Dedifferentiated amniotic fluid mesenchymal stem cell (primary cell): Measurements from ENCODE around the gene TNNT3.
"Not testable (repeated sequence)": the region's sequence is repeated elsewhere in the genome, so short reads cannot be mapped to it uniquely, and the experiment has no call there.

Experiments
- DNase-seq: peaks from one replicate; pipeline ENCODE4 v3.0.0-alpha.2; 2016; ENCODE audit errors: extremely low spot score

TNNT3 gene

DNA sequence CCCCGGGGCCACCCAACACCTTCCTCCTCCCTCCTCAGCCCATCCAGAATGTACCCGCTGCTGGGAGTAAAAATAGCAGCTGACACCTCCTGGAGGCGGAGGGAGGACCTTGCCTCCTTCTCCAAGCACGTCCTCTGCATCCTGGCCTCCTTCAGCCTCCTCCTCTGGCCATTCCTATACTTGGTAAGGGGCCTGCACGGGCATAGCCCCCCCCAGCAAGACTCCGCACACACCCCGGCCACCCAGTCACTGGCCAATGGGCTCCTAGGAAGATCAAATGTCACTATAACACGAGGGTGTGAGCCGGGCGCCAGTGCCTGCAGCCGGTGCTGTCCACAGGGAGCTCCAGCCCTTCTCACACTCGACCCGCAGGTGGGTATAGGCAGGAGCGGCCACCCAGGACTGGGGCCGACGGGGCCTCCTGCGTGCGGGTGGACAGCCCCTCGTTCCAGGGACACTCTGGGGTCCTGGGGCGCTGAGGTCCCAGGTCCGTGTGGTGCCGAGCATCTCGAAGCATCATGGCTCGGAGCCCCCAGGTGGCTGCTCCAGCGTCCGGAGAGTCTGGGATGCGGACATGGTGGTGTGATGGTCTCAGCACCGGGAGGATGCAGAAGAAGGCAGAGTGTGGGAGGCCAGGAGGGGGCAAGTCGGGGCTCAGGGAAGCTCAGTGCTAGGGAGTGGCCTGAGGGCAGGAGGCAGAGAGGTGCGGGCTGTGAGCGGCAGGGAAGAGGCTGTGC lies at the start of gene TNNT3:
TNNT3 (plus strand) TSS at position 313 of the 737 bp plus-strand sequence. CDS start 3,172 bp downstream, outside the sequence.
- no peak for DNase-seq

DNA sequence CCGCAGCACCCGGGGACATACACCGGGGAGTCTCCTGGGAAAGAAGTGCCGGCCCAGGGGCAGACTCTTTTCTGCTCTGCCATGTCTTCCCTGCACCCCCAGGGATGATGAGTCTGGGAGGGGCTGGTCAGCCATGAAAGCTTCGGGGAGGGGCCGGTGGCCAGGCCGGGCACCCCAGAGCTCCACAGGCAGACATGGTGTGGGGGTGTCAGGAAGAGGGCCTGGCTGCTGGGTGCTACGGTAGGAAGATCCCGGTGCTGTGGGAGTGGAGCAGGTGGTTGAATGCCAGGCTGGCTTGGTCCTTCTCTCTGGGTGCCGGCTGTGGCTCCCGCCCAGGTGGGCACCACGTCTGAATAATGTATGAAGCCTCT lies 49.2 kb upstream of the TNNT3 start:
- no peak for DNase-seq

DNA sequence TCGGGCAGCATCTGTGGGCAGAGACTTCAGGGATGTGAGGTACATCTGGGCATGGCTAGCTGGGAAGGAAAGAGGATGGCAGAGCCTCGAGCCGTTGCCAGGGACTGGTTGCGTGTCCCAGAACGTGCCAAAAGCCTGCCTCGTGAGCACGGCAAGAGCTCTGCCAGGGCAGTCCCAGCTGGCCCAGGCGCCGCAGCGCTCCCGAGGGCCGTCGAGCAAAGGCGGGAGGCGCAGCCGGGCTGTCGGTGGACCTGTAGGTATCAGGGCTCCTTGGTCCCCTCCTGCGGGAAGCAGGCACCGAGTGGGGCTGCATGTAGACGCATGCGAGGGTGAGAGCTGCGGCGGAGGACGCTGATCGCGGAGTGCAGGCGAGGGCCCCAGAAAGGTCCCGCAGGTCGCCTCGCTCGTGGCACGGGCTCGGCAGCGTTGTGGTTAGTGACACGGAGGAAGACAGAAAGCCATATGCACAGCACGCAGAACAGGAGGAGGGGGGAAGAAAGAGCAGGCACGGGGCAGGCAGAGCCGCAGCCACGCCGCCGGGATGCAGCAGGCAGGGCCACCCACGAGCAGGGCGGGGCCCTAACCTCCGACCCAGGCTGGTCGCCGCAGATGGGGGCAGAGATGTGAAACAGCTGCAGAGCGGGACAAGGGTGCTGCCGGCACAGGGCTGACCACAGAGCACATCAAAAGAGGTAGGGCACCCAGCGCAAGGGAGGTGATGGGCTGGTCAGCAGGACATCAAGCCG lies 48.6 kb upstream of the TNNT3 start:
- DNase-seq = no peak

GRCh38 chr11:1871531-1871930 lies 48.0 kb upstream of the TNNT3 start:
- no peak for DNase-seq

- DNase-seq = no peak
Measured at GRCh38 chr11:1872267-1872985, 47.1 kb upstream of the TNNT3 start.

DNA sequence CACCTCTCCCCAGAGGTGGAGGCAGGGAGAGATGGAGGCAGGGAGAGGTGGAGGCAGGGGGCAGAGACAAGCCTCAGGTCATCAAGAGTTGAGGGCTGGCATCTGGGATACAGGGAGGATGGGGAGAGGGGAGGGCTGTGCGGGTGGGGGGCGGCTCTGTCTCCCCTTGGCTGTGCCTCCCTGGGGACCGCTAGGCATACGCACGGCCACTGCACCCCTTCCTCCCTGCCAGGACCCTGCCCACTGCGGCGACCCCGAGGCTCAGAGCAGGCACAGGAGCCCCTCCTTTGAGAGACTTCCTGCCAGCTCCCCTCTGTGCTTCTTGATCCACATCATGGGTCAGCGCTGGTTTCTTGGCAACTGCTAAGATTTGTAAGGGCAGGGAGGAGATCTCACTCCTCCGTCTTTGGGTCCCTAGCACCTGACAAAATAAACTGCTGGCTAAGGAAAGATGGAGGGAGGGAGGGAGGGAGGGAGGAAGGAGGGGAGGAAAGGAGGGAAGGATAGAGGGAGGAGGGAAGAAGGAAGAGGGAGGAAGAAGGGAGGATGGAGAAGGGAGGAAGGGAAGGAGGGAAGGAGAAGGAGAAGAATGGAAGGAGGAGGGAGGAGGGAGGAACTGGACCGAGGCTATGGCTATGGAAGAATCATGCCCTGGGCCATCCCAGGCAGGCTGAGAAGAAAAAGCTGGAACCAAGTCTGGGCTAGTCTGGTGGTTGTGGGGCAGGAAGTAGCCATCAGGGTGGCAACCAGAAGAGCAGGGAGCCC lies 46.3 kb upstream of the TNNT3 start:
- no peak for DNase-seq

- not testable (repeated sequence) for DNase-seq
Measured at GRCh38 chr11:1873813-1874150, 45.7 kb upstream of the TNNT3 start.

- DNase-seq = not testable (repeated sequence)
Measured at GRCh38 chr11:1874441-1875092, 44.9 kb upstream of the TNNT3 start.

DNA sequence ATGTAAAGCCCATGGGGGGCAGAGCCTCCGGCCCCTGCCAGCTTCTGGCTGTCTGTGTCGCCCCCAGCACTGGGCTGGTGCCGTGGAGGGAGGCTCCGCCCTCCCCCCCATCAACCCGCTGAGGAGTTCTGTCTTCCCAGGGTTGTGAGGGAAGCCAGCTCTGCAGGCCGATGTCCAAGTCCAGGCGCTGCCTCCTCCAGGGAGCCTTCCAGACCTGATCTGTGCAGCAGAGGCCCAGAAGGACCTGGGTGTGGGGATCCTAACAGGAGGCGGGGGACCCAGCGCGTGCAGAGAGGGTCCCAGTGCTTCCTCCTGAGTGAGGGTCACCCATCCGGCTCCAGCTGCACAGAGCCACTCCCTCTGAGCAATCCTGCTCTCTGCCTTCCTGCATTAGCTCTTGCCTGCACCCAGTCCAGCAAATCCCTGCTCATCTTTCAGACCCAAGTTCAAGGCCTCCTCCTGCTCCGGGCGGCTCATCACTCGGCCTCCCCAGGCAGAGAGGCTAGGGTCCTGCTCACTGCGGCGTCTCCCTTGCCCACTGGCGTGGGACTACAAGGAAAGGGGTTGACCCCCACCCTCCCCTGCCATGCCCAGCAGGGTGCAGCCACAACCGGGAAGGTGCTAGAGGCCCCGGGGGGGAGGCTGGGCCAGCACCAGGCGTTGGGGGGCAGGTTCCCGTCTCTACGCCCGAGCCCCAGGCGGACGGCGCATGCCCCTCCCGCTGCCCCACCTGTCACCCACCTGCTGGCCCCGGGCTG lies 44.2 kb upstream of the TNNT3 start:
- DNase-seq = no peak

DNA sequence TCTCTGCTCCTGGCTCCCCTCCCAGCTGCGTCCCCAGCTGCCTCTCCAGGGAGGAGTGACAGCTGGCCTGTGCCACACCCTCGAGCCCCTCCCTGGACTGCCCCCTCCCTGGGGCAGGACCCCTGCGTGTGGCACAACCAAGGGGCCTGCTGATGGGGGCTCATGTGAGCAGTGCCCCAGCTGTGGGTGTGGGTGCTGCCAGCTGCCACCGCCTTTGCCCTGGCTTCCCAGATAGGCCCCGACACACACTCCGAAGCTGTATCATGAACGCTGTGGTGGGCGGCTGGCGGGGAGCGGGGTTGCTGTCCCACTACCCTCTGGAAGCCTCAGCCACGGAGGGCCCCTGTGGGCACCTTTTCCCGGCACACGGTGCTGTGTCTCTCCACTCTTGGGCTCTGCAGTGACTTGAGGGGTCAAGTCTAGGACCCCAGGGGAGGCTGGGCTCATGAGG lies 43.6 kb upstream of the TNNT3 start:
- not testable (repeated sequence) for DNase-seq

DNA sequence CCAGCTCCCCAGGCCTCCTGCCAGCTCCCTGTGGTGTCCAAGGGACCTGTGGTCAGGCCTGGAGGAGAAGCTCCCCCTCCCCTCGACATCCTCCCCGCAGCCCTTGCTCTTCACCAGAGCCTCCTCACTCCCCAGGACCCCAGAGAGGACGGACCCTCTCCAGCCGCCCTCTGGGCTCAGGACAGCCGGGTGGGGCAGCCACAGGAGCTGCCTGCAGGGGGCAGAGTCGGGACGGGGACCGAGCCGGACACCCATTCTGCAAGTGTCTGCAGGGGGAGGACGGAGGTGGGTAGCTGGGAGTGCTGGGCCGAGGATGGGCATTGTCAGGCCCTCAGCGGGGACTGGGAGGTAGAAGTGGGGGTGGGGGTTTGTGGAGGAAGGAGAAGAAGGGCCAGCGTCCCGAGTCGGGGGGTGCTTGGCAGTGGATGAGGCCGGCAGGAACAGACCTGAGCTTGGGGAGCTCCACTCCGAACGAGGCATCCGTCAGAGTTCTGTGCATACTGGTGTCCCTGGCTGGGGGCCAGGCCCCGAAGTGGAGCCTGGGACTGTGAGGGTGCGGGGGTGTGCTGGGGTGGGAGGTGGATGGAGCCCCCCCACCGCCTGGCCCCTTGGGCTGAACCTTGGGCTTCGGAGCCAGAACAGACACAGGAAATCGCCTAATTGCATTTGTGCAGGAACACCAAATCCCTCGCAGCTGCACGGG lies 43.0 kb upstream of the TNNT3 start:
- DNase-seq = no peak

DNA sequence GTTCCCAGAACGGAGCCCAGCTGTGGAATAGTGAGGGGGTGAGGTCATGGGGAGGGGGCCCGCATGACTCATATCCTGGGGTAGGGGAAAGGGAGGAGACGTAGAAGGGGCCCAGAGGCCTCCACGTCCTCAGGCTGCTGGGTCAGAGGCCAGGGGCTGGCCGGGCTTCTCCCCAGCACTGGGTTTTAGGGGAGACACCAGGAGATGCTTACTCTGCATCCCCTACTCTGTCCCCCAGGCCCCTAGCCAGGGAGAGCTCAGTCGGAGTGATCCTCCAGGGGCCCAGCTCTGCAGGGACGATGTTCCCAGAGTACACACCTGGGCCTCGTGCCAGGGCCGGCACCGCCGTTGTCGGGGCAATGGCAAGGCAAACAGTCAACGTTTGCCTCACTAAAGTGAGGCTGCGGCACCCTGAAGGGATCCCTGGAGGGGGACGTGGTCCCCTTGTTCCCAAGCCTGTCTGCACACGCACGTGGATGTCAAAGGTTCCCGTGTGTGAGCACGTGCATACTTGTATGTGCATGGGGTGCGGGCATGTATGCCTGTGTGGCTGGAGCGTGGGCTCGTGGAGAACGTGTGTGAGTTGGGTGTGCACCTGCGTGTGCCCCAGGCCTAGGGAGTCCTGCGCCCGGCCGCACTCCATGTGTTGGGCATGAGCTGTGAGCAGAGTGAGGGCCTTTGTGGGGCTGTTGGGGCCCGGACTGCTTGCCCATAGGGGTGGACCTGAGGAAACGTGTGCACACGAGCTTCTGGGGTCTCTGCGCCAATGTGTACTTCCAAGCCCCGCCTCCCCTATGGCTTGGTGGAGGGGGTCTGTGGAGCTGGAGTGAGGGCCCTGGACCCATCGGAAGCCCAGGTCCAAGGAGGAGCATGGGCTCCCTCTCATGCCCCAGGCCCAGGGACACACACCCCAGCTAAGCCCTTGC lies 42.0 kb upstream of the TNNT3 start:
- DNase-seq = no peak

- DNase-seq = no peak
Measured at GRCh38 chr11:1878137-1879031, 41.1 kb upstream of the TNNT3 start.

DNA sequence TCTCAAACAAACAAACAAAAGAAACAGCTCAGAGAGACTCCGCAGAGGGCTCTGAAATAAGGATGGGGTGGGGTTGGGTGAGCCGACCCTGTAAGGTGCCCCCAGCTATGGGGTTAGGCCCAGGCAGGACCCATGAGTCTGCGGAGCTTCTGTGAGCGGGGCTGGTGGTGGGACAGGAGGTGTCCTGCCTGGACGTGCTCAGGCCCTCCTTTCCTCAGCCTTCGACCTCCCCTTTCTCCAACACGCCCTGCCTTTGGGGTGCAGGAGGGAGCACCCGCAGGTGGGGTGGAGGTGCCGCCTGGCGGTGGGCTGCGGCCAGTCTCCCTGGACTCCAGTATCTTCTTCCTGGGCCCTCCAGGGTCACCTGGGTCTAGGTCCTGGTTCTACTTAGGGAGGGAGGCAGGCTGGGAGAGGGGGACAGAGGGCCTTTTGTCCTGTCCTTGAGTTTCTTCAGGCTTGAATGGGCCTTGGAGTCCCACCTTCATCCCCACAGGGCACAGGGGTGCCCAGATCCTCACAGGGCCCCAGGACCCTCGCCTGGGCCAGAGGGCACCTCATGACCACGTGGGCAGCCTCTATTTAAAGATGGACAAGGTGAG lies 40.1 kb upstream of the TNNT3 start:
- DNase-seq = no peak

DNA sequence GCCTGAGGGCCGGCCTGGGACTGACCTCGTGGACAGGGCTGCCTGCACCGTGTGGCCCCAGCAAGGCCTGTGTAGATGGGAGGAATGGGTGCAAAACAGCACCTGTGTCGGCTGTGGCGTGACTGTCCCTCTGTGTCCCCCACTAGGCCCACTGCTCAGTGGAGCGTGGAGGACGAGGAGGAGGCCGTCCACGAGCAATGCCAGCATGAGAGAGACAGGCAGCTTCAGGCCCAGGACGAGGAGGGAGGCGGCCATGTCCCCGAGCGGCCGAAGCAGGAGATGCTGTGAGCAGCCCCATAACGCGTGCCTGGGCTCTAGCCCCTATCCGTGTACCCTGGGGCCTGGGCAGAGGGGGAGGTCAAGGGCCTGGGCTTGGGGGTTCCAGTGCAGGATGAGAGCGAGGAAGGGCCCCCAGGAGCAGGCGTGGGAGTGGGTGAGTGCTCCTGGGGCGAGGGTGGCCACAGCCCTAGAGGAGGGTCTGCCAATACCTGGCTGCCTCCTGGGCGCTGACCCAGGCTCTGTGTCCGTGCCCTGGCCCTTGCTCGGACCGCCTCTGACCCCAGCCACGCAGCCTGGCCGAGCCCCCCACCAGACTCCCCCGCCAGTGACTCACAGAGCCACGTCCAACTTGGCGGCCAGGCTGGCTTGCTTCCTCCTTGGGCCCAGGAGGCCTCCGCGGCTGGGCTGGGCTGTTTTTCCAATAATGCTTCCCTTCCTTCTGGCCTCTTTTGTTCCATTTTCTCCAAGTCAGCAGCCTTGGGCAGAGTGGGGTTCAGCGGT lies 39.4 kb upstream of the TNNT3 start:
- no peak for DNase-seq

DNA sequence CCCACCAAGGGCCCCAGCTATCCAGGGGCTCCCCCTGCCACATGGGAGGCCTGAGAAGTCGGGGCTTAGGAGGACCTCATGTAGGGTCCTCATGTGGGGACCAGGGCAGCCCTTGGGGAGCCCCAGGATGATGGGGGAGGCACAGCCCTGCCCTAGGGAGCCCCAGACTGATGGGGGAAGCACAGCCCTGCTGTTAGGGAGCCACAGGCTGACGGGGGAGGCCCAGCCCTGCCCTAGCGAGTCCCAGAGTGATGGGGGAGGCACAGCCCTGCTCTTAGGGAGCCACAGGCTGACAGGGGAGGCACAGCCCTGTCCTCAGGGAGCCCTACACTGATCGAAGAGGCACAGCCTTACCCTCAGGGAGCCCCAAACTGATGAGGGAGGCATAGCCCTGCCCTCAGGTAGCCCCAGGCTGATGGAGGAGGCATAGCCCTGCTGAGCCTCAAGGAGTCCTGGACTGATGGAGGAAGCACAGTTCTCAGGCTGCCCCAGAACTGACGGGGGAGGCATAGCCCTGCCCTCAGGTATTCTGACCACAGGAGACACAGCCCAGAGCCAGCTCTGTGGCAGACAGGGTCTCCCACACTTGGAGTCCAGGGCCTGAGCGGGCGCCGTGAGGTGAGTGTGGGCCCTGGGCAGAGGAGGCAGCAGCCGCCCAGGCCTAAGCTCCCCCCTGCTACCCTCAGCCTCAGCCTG lies 38.6 kb upstream of the TNNT3 start:
- no peak for DNase-seq
